Activated CD8-positive, alpha-beta memory T cell treated with anti-CD3 and anti-CD28 coated beads for 4 hours (primary cell): ENCODE data around the gene ZCCHC24.

Source experiments
- DNase-seq, 2 donors: peaks; one replicate each; pipeline ENCODE4 v3.0.0-alpha.2; 2020; ENCODE audit warnings: low read depth in 2 of 2

Gene ZCCHC24

DNA sequence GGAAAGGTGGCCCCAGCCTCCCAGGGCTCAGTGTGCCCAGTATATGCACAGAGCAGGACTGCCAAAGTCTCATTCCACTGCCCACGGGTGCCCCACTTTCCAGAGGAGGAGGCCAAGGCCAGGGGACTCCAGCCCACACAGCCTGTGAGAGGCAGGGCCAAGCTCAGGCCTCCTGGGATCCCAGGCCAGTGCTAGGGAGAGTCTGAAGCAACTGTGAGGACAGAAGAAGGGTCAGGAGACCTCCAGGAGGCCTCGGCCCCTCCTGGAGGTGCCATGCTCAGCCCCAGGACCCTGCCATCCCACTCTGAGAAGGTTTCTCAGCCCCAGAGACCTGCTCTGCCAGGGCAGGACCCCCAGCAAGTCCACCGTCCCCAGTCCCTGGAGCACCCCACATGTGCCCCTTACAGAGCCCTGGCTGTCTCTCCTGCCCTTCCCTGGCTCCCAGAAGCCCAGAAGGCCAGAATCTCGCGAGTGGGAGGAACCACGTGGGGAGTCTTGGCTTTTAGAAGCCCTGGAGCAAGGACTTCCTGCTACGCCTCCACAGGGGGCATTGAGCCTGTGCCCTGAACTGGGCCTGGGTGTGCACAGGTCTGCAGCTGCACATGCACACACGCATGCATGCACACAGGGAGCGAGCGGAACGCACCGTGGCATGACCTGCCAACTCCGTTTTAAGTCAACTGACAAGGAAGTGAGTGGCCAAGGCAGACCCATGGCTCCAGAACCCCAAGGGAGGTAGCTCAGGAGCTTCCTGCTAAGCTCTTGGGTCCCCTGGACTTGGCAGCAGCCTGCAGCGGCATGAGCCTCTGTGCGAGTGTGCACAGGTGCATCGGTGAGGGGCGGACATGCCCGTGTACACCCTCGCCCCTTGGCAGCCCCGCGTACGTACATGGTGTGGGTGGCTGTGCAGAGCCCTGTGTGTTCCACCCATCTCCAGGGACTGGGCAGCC is 33.6 kb downstream of the ZCCHC24 start:
- DNase-seq, result no peak

DNA sequence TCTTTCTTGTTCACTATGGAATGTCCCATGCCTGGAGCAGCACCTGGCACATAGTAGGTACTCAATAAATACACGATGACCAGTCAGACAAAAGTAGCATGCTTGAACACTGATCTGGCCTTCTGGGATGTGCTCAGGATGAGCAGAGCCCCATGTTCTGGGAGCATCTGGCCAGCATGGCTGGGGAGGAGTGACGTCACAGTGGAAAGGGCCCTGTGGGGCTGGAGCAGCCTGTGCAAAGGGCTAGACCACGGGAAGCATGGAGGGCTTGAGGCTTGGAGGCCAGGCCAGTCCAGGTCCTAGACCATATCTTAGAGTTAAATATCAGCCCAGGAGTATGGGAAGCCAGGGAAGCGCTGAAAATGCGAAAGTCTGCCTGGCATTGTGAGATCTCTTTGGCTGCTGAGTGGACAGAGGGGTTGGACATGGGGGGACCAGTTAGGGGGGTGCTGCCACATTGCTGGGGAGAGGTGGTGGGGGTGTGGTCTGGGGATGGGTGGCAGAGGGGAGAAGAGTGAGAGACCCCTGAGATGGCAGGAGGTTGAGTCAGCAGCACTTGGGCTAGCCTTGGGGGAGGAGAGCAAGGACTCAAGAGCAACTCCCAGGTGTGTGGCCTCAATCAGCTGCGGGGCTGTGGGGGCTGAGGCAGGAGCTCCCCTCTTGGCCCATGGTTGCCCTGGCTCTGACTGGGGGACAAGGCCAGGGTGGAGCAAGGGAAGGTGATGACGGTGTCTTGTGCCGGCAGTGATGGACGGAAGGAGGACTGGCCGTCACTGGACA is 34.9 kb downstream of the ZCCHC24 start:
- DNase-seq, result no peak

DNA sequence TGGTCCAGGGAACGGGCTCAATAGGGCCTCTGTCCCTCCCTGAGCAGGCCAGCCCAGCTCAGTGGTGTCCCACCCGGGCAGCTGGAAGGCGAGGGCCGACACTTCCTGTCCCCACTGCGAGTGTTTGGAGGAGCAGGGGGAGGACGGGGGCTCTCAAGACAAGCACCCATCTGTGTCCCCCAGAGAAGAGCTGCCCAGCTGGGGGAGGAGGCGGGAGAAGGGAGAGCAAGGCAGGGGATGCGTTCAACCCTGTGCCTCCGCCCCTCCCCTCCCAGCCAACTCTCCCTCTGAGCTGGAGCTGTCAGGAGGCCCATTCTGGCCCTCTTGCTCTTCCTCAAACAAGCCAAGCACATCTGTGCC is 35.7 kb downstream of the ZCCHC24 start:
- no peak for DNase-seq

DNA sequence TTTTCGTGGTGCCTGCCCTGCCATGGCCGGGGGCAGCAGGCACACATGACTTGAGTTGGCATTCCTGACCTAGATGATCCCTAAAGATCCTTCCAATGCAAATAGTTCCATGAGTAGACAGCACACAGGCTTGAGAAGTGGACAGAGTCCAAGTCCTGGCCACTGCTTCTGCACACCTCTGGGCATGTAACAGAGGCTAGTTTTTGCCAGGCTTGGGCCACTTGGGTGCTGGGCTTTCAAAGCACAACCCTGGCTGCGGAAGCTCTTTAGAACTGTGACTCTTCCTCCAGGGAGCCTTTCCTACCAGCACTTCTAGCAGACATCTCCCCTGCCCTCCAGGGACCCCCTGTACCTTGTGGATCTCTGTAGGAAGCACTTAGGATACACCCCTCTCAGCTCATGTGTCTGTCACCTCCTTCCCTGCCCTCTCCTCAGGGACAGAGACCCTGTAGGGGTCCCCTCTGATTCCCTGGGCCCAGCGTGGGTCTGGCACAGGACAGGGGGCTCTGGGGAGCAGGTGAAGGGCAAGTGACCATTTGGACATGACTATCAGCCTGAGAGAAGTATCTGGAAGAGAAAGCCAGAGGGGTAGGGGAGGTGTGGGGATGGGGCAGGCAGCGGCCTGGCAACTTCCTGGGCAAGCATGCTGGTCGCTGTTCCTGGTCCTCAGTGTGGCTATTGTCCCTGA is 36.2 kb downstream of the ZCCHC24 start:
- DNase-seq, result no peak

DNA sequence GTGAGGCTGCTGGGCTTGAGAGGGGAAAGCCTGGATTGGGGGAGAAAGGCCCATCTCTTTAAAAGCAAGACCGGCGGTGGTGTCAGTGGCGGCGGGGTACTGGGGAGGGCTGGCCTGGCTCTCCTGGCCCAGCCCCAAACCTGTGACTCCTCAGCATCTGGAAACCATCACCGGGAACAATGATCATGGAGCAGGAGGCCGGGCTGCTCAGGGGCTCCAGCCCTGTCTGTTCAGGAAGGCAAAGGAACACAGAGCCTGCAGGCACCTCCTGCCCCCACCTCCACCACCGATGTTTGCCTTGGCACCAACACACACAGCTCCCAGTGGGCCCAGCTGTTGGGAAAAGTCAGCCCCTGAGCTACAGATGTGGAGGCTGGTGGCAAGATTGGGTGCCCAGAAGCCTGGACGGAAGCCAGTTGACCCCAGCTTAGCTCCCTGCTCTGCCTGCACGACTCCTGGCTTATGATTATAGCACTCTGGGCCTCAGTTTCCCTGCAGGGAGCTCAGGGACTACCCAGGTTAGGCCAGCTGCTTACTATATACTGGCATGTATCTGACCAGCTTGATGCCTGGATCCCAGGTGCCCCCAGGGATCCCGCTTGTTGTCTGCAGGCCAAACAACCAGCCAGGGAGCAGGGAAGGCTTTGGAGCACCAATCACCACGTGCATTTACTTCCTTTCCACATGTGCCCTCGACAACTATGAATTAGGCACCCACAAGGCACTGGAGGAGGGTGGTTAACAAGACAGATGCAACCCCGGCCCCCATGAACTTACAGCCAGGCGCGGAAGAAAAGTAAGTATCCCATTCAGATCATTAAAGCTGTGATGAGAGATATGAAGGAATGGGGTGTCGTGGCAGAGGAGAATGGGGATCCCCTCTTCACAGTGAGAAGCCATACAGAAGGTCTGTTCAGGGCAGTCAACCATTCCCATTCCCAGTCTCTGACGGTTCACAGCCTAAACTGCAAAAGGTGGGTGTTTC is 37.3 kb downstream of the ZCCHC24 start:
- no peak for DNase-seq

DNA sequence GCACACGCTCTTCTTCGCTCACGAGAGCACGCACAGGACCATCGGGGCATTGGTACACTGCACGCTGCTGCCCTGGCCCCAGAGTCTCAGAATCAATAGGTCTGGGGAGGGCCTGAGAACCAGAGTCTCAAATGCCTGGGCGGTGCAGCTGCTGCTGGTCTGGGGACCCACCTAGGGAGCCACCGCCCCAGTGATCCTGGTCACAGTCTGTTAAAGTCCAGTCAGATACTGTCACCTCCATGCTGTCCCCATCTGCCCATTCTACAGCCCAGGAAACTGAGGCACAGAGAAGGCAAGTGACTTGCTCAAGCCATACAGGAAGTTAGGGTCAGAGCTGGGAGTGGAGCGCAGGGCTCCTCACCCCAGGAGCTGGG is 38.0 kb downstream of the ZCCHC24 start:
- no peak for DNase-seq

DNA sequence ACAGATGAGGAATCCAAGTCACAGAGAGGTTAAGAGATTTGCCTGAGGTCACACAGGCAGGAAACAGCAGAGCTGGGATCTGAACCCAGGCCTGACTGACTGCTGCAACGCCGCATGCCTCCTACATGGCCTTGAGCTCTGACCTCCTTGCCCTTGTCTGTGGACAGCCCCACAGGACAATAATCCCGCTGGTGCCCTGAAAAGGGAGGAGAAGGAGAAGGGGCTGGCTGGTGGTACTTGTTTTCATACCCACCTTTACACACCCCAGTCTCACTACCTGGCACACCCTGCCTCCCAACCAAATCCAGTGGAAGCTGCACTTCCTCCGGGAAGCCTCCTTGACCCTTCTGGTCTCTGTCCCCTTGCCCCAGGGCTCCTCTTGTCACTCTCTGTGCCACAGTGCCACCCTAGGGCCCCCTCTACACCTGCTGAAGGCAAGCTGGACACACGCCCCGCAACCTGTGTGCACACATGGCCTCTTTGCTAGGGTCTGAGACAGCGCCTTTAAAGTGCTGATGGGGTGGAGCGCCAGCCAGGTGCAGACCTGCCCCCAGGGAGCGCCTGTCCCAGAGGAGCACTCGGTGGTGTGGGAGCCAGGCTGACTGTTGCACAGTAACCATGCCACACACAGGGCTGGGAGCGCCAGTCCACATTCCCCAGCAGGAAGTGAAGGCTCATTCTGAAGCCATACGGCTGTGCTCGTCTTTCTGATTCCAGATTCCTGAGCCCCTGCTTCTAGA is 38.6 kb downstream of the ZCCHC24 start:
- DNase-seq, result no peak

DNA sequence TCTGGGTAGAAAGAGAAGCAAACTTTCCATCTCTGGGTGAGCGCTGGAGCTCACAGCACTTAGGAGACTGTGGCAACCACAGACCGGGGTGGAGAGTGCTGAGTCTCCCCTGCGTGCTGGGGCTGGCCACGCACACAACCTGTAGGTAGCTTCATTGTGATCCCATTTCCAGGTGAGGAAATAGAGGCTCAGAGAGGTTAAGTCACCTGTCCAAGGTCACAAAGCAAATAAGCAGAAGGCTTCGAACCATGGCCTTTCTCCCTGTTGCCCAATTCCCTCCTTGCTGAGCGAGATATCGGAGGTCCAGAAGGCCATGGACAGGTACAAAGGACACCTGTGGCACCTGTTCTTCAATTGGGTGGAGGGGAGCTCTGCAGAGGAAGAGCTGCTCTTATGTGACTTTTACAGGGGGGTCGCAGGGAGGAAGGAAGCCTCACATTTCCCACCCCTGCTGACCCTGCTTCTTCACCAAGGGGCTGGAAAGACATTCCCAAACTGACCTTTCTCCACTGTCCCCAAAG is 39.4 kb downstream of the ZCCHC24 start:
- no peak for DNase-seq

DNA sequence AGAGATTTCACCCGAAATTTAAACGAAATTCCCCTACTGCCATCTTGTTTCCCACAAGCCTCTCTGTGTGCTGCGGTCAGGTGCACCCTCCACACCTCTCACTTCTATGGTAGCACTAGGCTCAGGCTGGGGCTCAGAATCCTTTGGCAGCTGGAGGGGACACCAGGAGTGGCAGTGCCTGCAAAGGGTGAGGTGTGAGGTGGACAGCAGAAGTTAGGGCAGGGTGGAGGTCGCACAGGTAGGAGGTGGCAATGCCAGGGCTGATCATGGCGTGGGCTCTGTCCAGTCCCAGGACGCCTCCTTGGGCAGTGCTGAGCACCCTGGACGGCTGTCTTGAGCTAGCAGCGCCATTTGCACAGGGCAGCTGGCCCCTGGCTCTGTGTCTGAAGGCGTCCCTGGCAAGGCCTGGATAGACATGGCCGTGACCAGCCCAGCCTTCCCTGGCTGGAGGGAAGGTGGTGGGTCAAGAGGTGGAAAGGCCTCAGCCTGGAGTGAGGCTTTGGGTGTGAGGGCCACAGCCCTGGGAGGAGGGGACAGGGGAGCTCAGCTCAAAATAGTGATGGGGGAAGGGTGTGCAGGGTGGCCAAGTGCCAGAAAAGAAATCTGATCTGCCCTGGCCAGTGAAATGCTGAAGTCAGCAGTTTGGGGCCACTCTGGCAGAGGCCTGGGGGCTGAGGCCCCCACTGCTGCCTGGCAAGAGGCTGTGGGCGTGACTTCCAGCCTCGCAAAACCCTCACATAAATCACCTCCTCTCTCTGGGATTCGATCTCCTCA is 40.0 kb downstream of the ZCCHC24 start:
- DNase-seq, result no peak

DNA sequence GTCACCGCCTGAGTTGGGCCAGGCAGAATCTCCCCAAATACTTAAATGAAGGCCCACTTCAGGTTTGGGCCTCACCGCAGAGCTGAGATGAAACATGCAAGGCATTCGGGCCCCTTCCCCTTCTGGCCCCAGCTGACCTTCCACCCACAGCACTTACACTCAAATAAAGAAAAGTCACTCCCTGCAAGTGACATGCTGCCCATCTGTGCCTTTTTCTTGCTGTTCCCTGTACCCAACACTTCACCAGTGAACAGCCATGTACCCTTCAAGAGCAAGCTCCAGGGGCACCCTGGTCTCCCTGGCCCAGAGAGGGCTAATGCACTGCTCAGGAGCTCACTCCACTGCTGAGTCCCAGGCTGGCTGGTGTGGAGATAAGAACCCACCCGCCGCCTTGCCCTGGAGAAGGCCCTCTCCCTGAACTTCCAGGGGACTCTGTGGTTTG is 40.7 kb downstream of the ZCCHC24 start:
- no peak for DNase-seq

DNA sequence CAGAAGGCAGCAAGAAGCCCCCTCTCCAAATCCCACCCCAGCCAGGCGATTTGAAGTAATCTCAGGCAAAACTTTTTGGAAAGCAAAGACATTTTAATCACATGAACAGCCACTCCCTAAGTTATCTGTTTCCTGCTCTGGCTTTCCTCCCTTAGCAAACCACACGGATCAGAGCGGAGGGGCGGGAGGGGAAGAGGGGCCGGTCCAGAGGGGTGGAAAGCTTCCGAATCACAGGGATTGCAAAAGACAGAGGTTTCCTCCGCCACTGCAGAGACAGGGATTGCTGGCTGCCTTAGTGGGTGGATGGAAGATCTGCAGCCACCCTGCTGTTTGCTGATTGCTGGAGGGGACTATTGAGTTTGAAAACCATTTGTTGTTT is 41.2 kb downstream of the ZCCHC24 start:
- DNase-seq, result no peak

DNA sequence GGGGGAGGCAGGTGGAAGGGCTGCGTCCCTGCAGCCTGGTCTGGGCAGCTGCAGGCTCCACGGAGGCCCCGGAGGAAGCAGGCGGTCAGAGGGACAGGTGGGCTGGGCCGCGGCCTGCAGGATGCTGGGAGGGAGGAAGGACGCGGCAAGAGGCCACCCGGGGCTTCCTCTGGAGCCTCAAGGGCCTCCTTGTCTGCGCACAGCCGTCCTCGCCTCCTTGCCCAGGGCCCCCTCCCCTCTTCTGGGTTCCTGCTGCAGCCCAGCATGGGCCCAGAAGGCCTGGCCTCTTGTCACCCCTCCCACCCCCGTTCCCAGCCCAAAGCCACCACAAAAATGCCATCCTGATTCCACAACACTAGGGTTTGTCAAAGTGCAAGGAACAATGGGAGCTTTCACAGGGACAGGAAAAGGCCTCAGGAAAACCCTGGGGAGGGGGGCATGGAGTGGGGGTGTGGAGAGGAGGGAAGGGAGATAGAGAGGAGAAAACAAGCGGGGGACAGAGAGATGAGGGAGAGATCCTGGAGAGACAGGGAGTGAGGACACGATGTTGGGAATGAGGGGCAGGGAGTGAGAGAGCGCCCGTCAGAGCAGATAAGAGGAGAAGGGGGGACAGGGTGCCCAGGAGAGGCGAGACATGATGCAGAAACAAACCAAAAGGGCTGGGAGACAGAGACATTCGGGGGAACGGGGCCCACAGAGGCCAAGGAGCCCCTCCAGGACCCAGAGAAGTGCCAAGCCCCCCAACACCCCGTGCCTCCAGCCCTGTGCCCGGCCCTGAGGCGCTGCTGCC is 41.8 kb downstream of the ZCCHC24 start:
- no peak for DNase-seq

DNA sequence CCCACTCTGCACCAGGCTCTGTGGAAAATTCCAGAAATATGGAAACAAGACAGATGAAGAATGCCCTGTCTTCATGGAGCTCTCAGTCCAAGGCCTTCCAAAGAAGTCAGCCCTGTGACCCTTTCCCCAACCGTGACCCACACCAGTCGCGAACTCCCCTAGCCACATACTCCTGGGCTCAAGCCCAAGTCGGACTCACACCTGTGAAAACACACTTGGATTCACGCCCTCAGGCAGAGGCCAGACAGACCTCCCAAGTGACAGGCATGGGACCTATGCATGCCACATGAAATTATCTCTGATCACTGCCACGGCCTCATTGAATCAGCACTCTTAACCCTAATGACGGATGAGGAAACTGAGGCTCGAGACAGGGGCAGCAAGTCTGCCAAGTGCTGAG is 42.5 kb downstream of the ZCCHC24 start:
- DNase-seq, result no peak

DNA sequence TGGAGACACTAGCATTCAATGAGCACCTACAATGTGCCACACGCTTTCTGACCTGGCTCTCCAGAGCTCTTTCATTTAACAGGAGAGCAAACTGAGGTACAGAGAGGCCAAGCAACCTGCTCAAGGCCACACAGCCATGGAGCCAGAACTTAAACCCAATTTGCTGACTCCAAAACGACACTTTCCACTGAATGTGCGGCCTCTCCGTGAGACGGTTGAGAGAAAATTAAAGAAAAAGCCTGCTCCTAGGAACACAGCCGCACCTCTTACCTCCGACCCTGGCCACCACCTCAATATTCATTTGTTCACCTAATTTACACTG is 42.8 kb downstream of the ZCCHC24 start:
- DNase-seq, result no peak

DNA sequence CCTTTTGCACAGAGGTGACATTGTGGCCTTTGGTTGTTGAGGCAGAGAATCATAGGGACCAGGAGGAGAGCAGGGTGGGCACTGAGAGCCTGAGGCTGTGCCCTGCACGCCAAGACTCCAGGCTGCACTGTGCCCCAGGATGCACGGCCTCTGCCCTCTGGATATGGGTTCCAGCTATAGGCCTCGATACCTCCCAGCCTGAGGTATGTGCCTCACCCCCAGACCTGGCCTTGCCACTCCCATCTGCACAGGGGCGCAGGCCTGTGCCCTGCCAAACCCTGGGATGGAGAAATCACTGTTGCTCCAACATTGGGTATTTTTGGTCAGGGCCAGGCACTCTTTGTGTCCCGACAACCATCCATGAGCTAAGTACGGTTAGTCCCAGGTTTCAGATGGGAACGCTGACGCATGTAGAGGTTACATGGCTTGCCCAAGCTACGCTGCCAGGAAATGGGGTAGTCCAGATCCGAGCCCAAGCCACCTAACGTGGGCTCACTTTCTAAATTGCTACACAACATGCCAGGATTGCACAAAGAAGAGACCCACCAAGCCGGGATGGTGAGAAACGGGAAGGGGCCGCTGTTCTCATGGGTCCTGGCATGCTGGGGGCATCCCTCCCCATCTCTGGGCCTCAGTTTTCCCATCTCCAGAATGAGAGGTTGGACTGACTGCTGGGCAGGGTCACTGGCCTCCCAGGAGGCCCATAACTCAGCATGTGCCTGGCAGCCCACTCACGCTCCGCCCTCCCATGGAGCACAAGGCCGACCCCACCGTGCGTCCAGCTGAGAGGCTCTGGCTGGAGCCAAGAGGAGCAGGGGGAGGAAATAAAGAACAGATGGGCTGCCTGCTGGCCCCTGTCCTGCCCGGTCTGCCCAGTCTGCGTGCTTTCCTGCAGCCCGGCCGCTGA is 44.2 kb downstream of the ZCCHC24 start:
- no peak for DNase-seq

DNA sequence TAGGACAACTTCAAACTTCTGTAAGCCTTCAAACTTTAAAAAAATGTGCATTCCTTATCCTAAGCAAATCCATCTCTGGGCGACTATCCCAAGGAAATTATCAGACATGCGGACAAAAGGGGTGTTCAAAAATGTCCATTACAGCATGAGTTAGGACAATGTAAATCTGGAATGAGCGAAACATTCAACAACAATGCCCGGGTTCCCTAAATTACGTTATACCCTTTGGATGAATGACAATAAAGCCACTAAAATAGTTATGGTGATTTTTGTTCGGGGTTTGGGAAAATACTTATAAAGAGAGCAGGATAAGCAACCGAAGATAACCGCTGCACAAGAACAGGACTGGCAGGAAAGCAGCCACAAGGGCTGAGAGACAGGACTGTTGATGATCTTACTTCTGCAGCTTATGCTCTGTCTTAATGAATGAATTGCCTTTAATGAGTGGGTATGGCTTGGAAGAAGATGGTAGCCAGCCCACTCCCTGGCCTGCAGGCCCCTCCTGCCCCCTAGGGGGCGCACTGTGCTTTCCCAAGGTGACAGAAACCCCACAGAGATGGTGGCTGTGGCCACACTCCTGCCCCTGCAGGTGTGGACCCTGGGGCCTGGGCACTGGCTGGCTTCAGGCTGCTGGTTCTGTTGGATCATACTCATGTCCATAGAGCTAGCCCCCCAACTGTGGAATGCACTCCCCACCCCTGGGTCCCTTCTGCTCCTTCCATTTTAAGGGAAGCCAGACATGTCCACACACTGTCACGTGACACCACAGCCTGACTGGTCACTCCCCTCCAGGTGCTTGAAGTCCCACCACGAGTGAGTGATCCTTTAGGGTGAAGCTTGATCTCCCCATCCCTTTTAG is 45.0 kb downstream of the ZCCHC24 start:
- DNase-seq, result peak in 1 of 2 donors; percentile 4
